B cell (primary cell): ENCODE data around the gene PRTFDC1. TPM values are rescaled to one million over a fixed set of nuclear protein-coding genes. Genes with fewer than 3 reads are reported as not detected.

ENCODE experiments used
- ATAC-seq: fragments of 200-7000 bp; cut with Tn5 transposase; one replicate; pipeline ENCODE4 v1.10.0; 2021; ENCODE audit warnings: low read depth, mild to moderate bottlenecking, moderate number of reproducible peaks, moderate library complexity
- CTCF ChIA-PET: fragments of 350-600 bp; sonication (Branson Sonifier 250); formaldehyde crosslinking; loops from one replicate; lab custom pipeline; 2021; ENCODE audit warnings: antibody characterized with exemption, inconsistent platforms; lab: Charles Lee
- POLR2A ChIA-PET: fragments of 350-600 bp; sonication (Branson Sonifier 250); formaldehyde crosslinking; loops from one replicate; lab custom pipeline; 2021; ENCODE audit warnings: antibody characterized with exemption; lab: Charles Lee
- DNase-seq: peaks from one replicate; pipeline ENCODE4 v3.0.0; 2013
- H2AFZ ChIP-seq: 2 replicates; pipeline ENCODE4 v1.6.1; 2012; ENCODE audit warnings: mild to moderate bottlenecking, low read depth, low read length; ENCODE audit not compliant: insufficient read depth, poor library complexity, severe bottlenecking
- H3K27ac ChIP-seq, 2 donors: 1 replicate in 1 of 2; 2 replicates in 1 of 2; pipeline ENCODE4 v1.5.1; 2012 to 2013; ENCODE audit warnings: low read length in 2 of 2, mild to moderate bottlenecking in 2 of 2, moderate library complexity in 1 of 2
- H3K27me3 ChIP-seq, 4 experiments: fragments of 200-600 bp in 1 of 4; sonication (generic) in 1 of 4; replicated peaks in 1 of 4; 1 replicate in 2 of 4; 2 replicates in 2 of 4; pipeline versions ENCODE4 v1.6.1 to v1.7.0; 2013 to 2016; ENCODE audit warnings: low read length in 3 of 4, mild to moderate bottlenecking in 2 of 4, mixed read lengths in 1 of 4, moderate library complexity in 1 of 4; ENCODE audit not compliant: insufficient read depth in 4 of 4, control insufficient read depth in 3 of 4; ENCODE audit errors: control extremely low read depth in 1 of 4
- H3K36me3 ChIP-seq, 2 experiments: replicated peaks in 1 of 2; 1 replicate in 1 of 2; 2 replicates in 1 of 2; pipeline versions ENCODE4 v1.6.1 to v1.7.1; 2013; ENCODE audit warnings: low read length in 1 of 2; ENCODE audit not compliant: insufficient read depth in 2 of 2, control insufficient read depth in 1 of 2; ENCODE audit errors: control extremely low read depth in 1 of 2, extremely low read depth in 1 of 2
- H3K4me1 ChIP-seq, 2 donors: fragments of 200-600 bp in 1 of 2; sonication (generic) in 1 of 2; 1 replicate in 1 of 2; 2 replicates in 1 of 2; pipeline versions ENCODE4 v1.5.1 to v1.6.1; 2013 to 2017; ENCODE audit warnings: low read length in 2 of 2; ENCODE audit not compliant: control insufficient read depth in 2 of 2, insufficient read depth in 2 of 2
- H3K4me2 ChIP-seq: replicated peaks from 2 replicates; pipeline ENCODE3; 2012; ENCODE audit warnings: mild to moderate bottlenecking, low read depth, low read length; ENCODE audit not compliant: poor library complexity, severe bottlenecking
- H3K4me3 ChIP-seq, 5 experiments: fragments of 200-600 bp in 1 of 5; sonication (generic) in 1 of 5; 1 replicate in 3 of 5; 2 replicates in 2 of 5; pipeline versions ENCODE4 v1.5.1 to v1.7.0; 2011 to 2016; ENCODE audit warnings: low read length in 4 of 5, mild to moderate bottlenecking in 4 of 5, low read depth in 2 of 5, control low read depth in 1 of 5, moderate library complexity in 1 of 5; ENCODE audit not compliant: insufficient read depth in 1 of 5; ENCODE audit errors: control extremely low read depth in 1 of 5, extremely low read depth in 1 of 5
- H3K79me2 ChIP-seq: fragments of 200-600 bp; sonication (generic); one replicate; pipeline ENCODE4 v1.6.0; 2016; ENCODE audit warnings: low read length; ENCODE audit not compliant: control insufficient read depth, insufficient read depth
- H3K9ac ChIP-seq: fragments of 200-600 bp; sonication (generic); 2 replicates; pipeline ENCODE4 v1.6.1; 2017; ENCODE audit warnings: mild to moderate bottlenecking, low read length, moderate library complexity
- H3K9me3 ChIP-seq, 3 donors: one replicate each; pipeline versions ENCODE4 v1.6.1 to v1.7.1; 2013; ENCODE audit warnings: low read length in 2 of 3; ENCODE audit not compliant: control insufficient read depth in 2 of 3, insufficient read depth in 1 of 3; ENCODE audit errors: control extremely low read depth in 1 of 3
- H4K20me1 ChIP-seq: 2 replicates; pipeline ENCODE4 v1.6.0; 2012; ENCODE audit warnings: mild to moderate bottlenecking, low read length; ENCODE audit not compliant: insufficient read depth, control insufficient read depth, poor library complexity, severe bottlenecking
- H3K27ac Mint-ChIP-seq: one replicate; pipeline ENCODE4 v1.8.0; 2021; ENCODE audit warnings: mixed read lengths
- H3K27me3 Mint-ChIP-seq: one replicate; pipeline ENCODE4 v1.8.0; 2021; ENCODE audit warnings: mixed read lengths
- H3K4me1 Mint-ChIP-seq: one replicate; pipeline ENCODE4 v1.8.0; 2021; ENCODE audit warnings: mixed read lengths
- H3K4me3 Mint-ChIP-seq: one replicate; pipeline ENCODE4 v1.8.0; 2021; ENCODE audit warnings: mixed read lengths
- H3K9me3 Mint-ChIP-seq: one replicate; pipeline ENCODE4 v1.8.0; 2022; ENCODE audit warnings: mixed read lengths; ENCODE audit not compliant: insufficient read depth
- CTCF ChIP-seq: fragments of 200-600 bp; IDR thresholded peaks from one replicate; pipeline ENCODE4 v1.8.0; 2022; ENCODE audit warnings: antibody characterized with exemption, mild to moderate bottlenecking
- EZH2 ChIP-seq: IDR thresholded peaks from 2 replicates; pipeline ENCODE4 v1.6.1; 2012; ENCODE audit warnings: borderline replicate concordance, low read depth, mild to moderate bottlenecking, moderate library complexity, low read length; ENCODE audit not compliant: insufficient read depth, poor library complexity, severe bottlenecking
- WGBS: methylation state at CpG from one replicate; pipeline ENCODE4 v1.1.5; 2013; ENCODE audit warnings: missing lambda C conversion rate; ENCODE audit not compliant: insufficient coverage; 5-methylcytosine and 5-hydroxymethylcytosine counted together
- intact Hi-C: fragments of 100-400 bp; cut with micrococcal nuclease; formaldehyde crosslinking; loops from one replicate; pipeline ENCODE4 v1.10.0; 2022
- polyA plus RNA-seq: library from polyadenylated mRNA; depleted of rRNA; stranded (reverse); fragments of >200 nt; gene quantifications from 2 replicates; pipeline ENCODE4 v1.2.3, GENCODE V29; 2012
- total RNA-seq, 2 donors: library from RNA; stranded (reverse); fragments of 120-200 nt in 1 of 2; gene quantifications; 1 replicate in 1 of 2; 2 replicates in 1 of 2; pipeline versions ENCODE4 v1.2.3 to v1.2.4, GENCODE V29; 2013 to 2022

The PRTFDC1 gene
- total and polyA plus RNA-seq, 2 donors (not counting 1 experiment from before 2014, with no cell fraction given): 0.63 TPM; not detected in 1

GRCh38 chr10:24866604-24867583 is 85.5 kb downstream of the PRTFDC1 start:
- TF ChIP-seq CTCF (peak; percentile 21), EZH2 (no peak)
- 63% methylated on average over 6 of the region's 7 CpGs for WGBS
- intact Hi-C loops: no loop called here
- peaks cover 3 to 8% of the 10 kb centered on the region in 2 donors for H3K4me1 ChIP-seq
- ChIA-PET POLR2A (no interaction called here), CTCF (interaction anchor here (0.7 kb wide), 1 partner anchor 13 kb away, joined by 3 read pairs; no protein-coding TSS in a partner anchor)
- Mint-ChIP-seq H3K27me3 (peaks cover 7% of the 10 kb centered on the region), H3K4me3 (no peak overlapping the region), H3K27ac (no peak overlapping the region), H3K4me1 (peaks cover 9% of the 10 kb centered on the region), H3K9me3 (no peaks in the 10 kb centered on the region)
- DNase-seq (no peak), ATAC-seq (no peak)
- H3K9me3 ChIP-seq: peaks cover 0 to 3% (median 0%) of the 10 kb centered on the region in 3 donors
- H3K27me3 ChIP-seq: no peaks in the 10 kb centered on the region
- no peak overlapping the region for H3K4me3 ChIP-seq
- H3K9ac ChIP-seq: no peak overlapping the region
- H3K27ac ChIP-seq: no peak overlapping the region
- no peaks in the 10 kb centered on the region for H3K79me2 ChIP-seq
- no peaks in the 10 kb centered on the region for H4K20me1 ChIP-seq
- no peak overlapping the region for H2AFZ ChIP-seq
- H3K4me2 ChIP-seq: no peak overlapping the region
- H3K36me3 ChIP-seq: no peaks in the 10 kb centered on the region

GRCh38 chr10:24865783-24866182 is 86.6 kb downstream of the PRTFDC1 start:
- Mint-ChIP-seq H3K27me3 (peaks cover 7% of the 10 kb centered on the region), H3K4me1 (peaks cover 9% of the 10 kb centered on the region), H3K27ac (no peak overlapping the region), H3K9me3 (no peaks in the 10 kb centered on the region), H3K4me3 (no peak overlapping the region)
- no peaks in the 10 kb centered on the region for H3K79me2 ChIP-seq
- TF ChIP-seq EZH2 (no peak), CTCF (no peak)
- ATAC-seq (no peak), DNase-seq (no peak)
- POLR2A ChIA-PET: no interaction called here
- peaks cover 0 to 3% (median 0%) of the 10 kb centered on the region in 3 donors for H3K9me3 ChIP-seq
- no peak overlapping the region for H3K9ac ChIP-seq
- H4K20me1 ChIP-seq: no peaks in the 10 kb centered on the region
- no peaks in the 10 kb centered on the region for H3K27me3 ChIP-seq
- 100% methylated on average over 2 of the region's 3 CpGs for WGBS
- no peak overlapping the region for H3K4me2 ChIP-seq
- H3K27ac ChIP-seq: no peak overlapping the region
- no peaks in the 10 kb centered on the region for H3K36me3 ChIP-seq
- intact Hi-C loops: no loop called here
- CTCF ChIA-PET: no interaction called here
- no peak overlapping the region for H2AFZ ChIP-seq
- no peak overlapping the region for H3K4me3 ChIP-seq
- peaks cover 3 to 8% of the 10 kb centered on the region in 2 donors for H3K4me1 ChIP-seq
